SK-N-MC (cell line): Measurements from ENCODE around the gene GREB1.
A peak's percentile ranks its signal among the peaks of the same experiment; 100 is the strongest.

Experiments used
- DNase-seq: peaks from one replicate; pipeline ENCODE4 v3.0.0-alpha.2; 2011; ENCODE audit warnings: low read depth, low spot score
- H3K27ac ChIP-seq: fragments of 200-600 bp; sonication (generic); 2 replicates; pipeline ENCODE4 v1.5.1; 2016; ENCODE audit warnings: mixed run types
- H3K36me3 ChIP-seq: fragments of 200-600 bp; sonication (generic); 2 replicates; pipeline ENCODE4 v1.6.1; 2017; ENCODE audit warnings: antibody characterized with exemption, low read length, mixed read lengths; ENCODE audit not compliant: insufficient read depth
- H3K4me3 ChIP-seq: fragments of 200-600 bp; sonication (generic); 2 replicates; pipeline ENCODE4 v1.5.1; 2016
- H3K9ac ChIP-seq: fragments of 200-600 bp; sonication (generic); 2 replicates; pipeline ENCODE4 v1.8.0; 2017; ENCODE audit warnings: mixed run types, mixed read lengths; ENCODE audit not compliant: insufficient read length
- H3K9me3 ChIP-seq: fragments of 200-600 bp; sonication (generic); 2 replicates; pipeline ENCODE4 v1.6.1; 2017; ENCODE audit warnings: low read depth, mild to moderate bottlenecking, antibody characterized with exemption, low read length, moderate library complexity, mixed read lengths
- EZH2 ChIP-seq: fragments of 200-600 bp; sonication (generic); IDR thresholded peaks from one replicate; pipeline ENCODE4 v1.6.1; 2017; ENCODE audit warnings: antibody characterized with exemption
- FOXP2 ChIP-seq: optimal IDR thresholded peaks from 2 replicates; pipeline ENCODE3; 2011; ENCODE audit warnings: mild to moderate bottlenecking, moderate library complexity; ENCODE audit not compliant: insufficient read depth; ENCODE audit errors: extremely low read length, control extremely low read depth
- POLR2AphosphoS5 ChIP-seq: IDR thresholded peaks from 2 replicates; pipeline ENCODE4 v1.6.1; 2012; ENCODE audit warnings: mild to moderate bottlenecking, low read depth, low read length, borderline replicate concordance

Gene GREB1

GRCh38 chr2:11612553-11613215 lies 78.8 kb downstream of the GREB1 start:
- TF ChIP-seq FOXP2 = no peak
- TF ChIP-seq EZH2 = no peak
- no peak for TF ChIP-seq POLR2AphosphoS5
- Histone ChIP-seq H3K9me3 (no peaks in the 10 kb centered on the region), H3K36me3 (no peaks in the 10 kb centered on the region), H3K27ac (no peak overlapping the region), H3K9ac (no peak overlapping the region), H3K4me3 (no peak overlapping the region)
- no peak for DNase-seq

- H3K9ac ChIP-seq = no peak overlapping the region
- no peak overlapping the region for H3K27ac ChIP-seq
- TF ChIP-seq EZH2 = no peak
- TF ChIP-seq FOXP2 = no peak
- no peak for TF ChIP-seq POLR2AphosphoS5
- H3K36me3 ChIP-seq = no peaks in the 10 kb centered on the region
- no peaks in the 10 kb centered on the region for H3K9me3 ChIP-seq
- DNase-seq = no peak
- H3K4me3 ChIP-seq = no peak overlapping the region
These were observed 79.5 kb downstream of the GREB1 start for GRCh38 chr2:11613297-11613696.

GRCh38 chr2:11615209-11615608 lies 81.4 kb downstream of the GREB1 start:
- Histone ChIP-seq H3K9me3 (no peaks in the 10 kb centered on the region), H3K27ac (no peak overlapping the region), H3K9ac (no peak overlapping the region), H3K36me3 (no peaks in the 10 kb centered on the region), H3K4me3 (no peak overlapping the region)
- no peak for DNase-seq
- TF ChIP-seq POLR2AphosphoS5 (no peak), EZH2 (no peak), FOXP2 (no peak)

- TF ChIP-seq EZH2 (no peak), FOXP2 (no peak), POLR2AphosphoS5 (no peak)
- no peak overlapping the region for H3K4me3 ChIP-seq
- H3K27ac ChIP-seq = no peak overlapping the region
- DNase-seq = no peak
- no peaks in the 10 kb centered on the region for H3K9me3 ChIP-seq
- no peaks in the 10 kb centered on the region for H3K36me3 ChIP-seq
- no peak overlapping the region for H3K9ac ChIP-seq
These were observed 82.3 kb downstream of the GREB1 start for GRCh38 chr2:11616097-11616687.

GRCh38 chr2:11616851-11617415 lies 83.1 kb downstream of the GREB1 start:
- Histone ChIP-seq H3K9ac (no peak overlapping the region), H3K4me3 (peak overlapping the region; percentile 43; the same call in 1 of the 2 replicates)
- DNase-seq = peak; percentile 57

GRCh38 chr2:11617527-11617926 lies 83.7 kb downstream of the GREB1 start:
- Histone ChIP-seq H3K36me3 (no peaks in the 10 kb centered on the region), H3K27ac (no peak overlapping the region), H3K4me3 (peak overlapping the region; percentile 43; the same call in 1 of the 2 replicates), H3K9ac (no peak overlapping the region), H3K9me3 (no peaks in the 10 kb centered on the region)
- TF ChIP-seq EZH2 (no peak), POLR2AphosphoS5 (no peak)
- DNase-seq = no peak

More at GRCh38 chr2:11616851-11617415, 83.1 kb downstream of the GREB1 start:
- TF ChIP-seq POLR2AphosphoS5 = no peak
- no peak for TF ChIP-seq FOXP2
- no peak for TF ChIP-seq EZH2
- H3K9me3 ChIP-seq = no peaks in the 10 kb centered on the region
- no peak overlapping the region for H3K27ac ChIP-seq
- no peaks in the 10 kb centered on the region for H3K36me3 ChIP-seq

- no peaks in the 10 kb centered on the region for H3K9me3 ChIP-seq
- DNase-seq = no peak
- no peak for TF ChIP-seq POLR2AphosphoS5
- TF ChIP-seq FOXP2 = no peak
- TF ChIP-seq EZH2 = no peak
- no peak overlapping the region for H3K9ac ChIP-seq
- no peak overlapping the region for H3K4me3 ChIP-seq
- H3K36me3 ChIP-seq = no peaks in the 10 kb centered on the region
- no peak overlapping the region for H3K27ac ChIP-seq
These were observed 84.3 kb downstream of the GREB1 start for GRCh38 chr2:11617984-11618707.

GRCh38 chr2:11618708-11619062 lies 84.8 kb downstream of the GREB1 start:
- DNase-seq = no peak
- H3K9me3 ChIP-seq = no peaks in the 10 kb centered on the region
- no peaks in the 10 kb centered on the region for H3K36me3 ChIP-seq
- TF ChIP-seq POLR2AphosphoS5 = no peak
- no peak for TF ChIP-seq EZH2
- no peak for TF ChIP-seq FOXP2
- H3K9ac ChIP-seq = no peak overlapping the region
- H3K4me3 ChIP-seq = no peak overlapping the region
- H3K27ac ChIP-seq = no peak overlapping the region
